ENCODE data around the gene RAC2. TPM values are rescaled to one million over a fixed set of nuclear protein-coding genes. Genes with fewer than 3 reads are reported as not detected.
A peak's percentile ranks its signal among the peaks of the same experiment; 100 is the strongest.

Gene RAC2
- total and polyA plus RNA-seq, 2 experiments from 2014 or later: 0.98 to 2.0 TPM

DNA sequence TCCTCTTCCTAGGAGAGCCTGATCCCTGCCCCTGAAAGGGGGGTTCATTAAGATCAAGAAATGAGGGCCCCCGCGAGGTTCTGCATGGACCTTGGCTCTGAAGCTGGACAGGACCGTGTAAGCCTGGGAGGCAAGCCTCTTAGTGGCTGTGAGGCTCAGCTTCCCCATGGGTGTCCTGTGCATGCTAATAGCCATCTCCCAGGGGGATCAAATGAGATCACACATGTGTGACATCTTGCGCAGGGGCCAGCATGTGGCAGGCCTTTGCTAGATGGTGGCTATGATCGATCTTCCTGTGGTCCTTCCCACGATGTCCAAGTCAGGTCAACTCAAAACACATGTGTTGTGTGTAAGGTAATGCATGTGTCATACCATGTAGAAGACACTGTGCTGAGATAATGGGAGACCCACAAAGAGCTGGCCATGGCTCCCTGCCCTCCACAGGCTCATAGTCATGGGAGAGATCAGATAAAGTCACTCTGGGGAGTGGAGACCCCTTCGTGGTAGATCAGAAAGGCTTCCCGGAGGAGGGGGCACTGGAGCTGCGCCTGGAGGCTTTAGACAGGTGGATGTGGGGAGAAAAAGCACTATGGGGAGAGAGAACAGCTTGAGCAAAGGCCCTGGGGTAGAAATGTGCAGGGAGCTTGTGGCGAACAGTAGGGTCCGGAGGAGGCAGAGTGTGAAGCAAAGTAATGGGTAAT lies 3.7 kb downstream of the RAC2 start:
- H3K36me3 ChIP-seq: no peaks in the 10 kb centered on the region
- H3K9me3 ChIP-seq (ENCODE audit: low read depth): no peaks in the 10 kb centered on the region
- H3K27me3 ChIP-seq: no peaks in the 10 kb centered on the region
- no peak overlapping the region for H3K4me3 ChIP-seq
- H3K4me1 ChIP-seq (ENCODE audit: low read depth): peaks cover 8% of the 10 kb centered on the region
- DNase-seq (ENCODE audit: low read depth in 1 of 2, low spot score in 1 of 2): no peak
- H3K27ac ChIP-seq: no peak overlapping the region
- TF ChIP-seq, protein P1, sequence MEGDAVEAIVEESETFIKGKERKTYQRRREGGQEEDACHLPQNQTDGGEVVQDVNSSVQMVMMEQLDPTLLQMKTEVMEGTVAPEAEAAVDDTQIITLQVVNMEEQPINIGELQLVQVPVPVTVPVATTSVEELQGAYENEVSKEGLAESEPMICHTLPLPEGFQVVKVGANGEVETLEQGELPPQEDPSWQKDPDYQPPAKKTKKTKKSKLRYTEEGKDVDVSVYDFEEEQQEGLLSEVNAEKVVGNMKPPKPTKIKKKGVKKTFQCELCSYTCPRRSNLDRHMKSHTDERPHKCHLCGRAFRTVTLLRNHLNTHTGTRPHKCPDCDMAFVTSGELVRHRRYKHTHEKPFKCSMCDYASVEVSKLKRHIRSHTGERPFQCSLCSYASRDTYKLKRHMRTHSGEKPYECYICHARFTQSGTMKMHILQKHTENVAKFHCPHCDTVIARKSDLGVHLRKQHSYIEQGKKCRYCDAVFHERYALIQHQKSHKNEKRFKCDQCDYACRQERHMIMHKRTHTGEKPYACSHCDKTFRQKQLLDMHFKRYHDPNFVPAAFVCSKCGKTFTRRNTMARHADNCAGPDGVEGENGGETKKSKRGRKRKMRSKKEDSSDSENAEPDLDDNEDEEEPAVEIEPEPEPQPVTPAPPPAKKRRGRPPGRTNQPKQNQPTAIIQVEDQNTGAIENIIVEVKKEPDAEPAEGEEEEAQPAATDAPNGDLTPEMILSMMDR (IDR thresholded peaks at IDR 0.05; ENCODE audit: low read depth, low read length): no peak

DNA sequence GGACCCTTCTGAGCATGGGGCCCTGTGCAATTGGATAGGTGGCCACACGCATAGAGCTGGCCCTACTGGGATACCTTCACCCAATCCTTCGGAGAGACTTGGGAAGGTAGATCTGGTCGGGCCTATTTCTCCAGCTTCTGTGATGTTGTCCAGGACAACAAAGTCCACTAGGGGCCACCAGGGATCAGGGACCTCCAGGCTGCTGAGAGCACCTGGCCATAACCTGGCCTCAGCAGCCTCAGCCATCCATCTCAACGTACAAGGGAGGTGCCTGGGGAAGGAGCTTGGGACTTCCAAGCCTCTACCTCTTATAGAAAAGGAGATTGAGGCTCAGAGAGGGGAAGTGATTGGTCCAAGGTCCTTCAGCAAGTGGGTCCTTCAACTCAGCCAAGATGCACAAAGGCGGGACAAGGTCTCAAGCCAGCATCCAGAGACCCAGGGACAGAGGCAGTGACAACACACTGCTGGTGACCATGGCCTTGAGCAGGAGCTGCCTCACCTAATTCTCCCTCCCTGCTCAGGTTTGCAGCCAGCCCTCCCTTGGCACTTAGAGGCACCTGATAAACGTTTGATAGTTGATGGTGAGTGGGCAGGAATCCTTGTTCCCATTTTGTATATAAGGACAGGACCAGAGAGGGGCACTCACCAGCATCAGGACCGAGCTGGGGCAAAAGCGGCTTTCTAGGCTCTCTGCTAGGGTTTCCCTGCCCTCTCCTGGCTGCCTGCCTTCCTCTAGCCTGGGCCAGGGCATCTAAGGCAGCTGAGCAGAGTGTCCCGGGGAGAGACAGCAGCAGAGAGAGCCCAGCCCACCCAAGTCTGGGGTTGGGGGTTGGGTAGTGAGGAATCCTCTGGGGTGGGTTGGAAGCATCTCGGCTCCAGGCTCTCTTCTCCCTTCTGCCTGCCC lies 4.5 kb downstream of the RAC2 start:
- H3K27ac ChIP-seq: no peak overlapping the region
- no peaks in the 10 kb centered on the region for H3K27me3 ChIP-seq
- H3K36me3 ChIP-seq: no peaks in the 10 kb centered on the region
- H3K9me3 ChIP-seq (ENCODE audit: low read depth): no peaks in the 10 kb centered on the region
- TF ChIP-seq, protein P1 (IDR thresholded peaks at IDR 0.05; ENCODE audit: low read depth, low read length): no peak
- DNase-seq (ENCODE audit: low read depth in 1 of 2, low spot score in 1 of 2): no peak
- H3K4me3 ChIP-seq: no peak overlapping the region
- peaks cover 8% of the 10 kb centered on the region for H3K4me1 ChIP-seq (ENCODE audit: low read depth)

DNA sequence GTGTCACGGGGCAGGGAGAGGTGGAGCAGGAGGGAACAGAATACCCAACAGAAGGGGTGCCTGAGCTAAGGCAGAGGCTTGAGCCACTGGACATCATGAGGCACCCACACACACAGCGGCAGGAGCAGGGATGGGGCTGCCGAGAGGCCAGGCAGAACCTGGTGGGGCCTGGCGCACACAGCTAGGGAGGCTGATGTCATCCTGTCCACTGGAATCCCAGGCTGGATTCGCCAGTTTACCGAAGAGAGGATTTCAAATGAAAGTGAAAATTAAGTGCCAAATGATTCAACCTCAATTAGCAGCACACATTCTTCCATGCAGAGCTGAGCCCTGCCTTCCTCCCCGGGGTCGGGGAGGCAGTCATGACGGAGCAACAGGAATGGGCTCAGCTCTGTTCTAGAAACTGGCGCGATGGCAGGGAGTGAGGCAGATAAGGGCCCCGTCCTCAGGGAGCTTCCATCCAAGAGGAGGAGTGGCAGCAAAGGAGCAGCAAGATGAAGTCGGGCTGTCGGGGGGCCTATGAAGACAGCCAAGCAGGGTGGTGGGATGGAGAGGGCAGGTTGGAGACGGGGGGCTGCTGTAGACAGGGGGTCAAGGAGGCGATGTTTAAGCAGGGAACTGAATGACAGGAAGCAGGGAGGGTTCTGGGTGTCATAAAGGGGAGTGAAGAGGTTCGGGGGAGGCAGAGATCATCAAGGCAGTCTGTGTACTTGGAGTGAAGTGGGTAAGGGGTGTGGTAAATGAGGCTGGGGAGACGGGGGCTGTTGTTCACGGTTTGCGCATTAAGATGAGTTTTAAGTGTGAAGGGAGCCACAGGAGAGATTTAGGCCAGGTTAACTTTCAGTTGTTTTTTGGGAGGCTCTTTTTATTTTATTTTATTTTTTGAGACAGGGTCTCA lies 6.4 kb downstream of the RAC2 start:
- DNase-seq (ENCODE audit: low read depth in 1 of 2, low spot score in 1 of 2): peak in 1 of 2 donors; percentile 60
- Histone ChIP-seq H3K9me3 (ENCODE audit: low read depth) (no peaks in the 10 kb centered on the region), H3K27ac (no peak overlapping the region), H3K27me3 (no peaks in the 10 kb centered on the region), H3K36me3 (no peaks in the 10 kb centered on the region), H3K4me1 (ENCODE audit: low read depth) (peaks cover 4% of the 10 kb centered on the region), H3K4me3 (no peak overlapping the region)
- TF ChIP-seq, protein P1 (IDR thresholded peaks at IDR 0.05; ENCODE audit: low read depth, low read length): no peak

DNA sequence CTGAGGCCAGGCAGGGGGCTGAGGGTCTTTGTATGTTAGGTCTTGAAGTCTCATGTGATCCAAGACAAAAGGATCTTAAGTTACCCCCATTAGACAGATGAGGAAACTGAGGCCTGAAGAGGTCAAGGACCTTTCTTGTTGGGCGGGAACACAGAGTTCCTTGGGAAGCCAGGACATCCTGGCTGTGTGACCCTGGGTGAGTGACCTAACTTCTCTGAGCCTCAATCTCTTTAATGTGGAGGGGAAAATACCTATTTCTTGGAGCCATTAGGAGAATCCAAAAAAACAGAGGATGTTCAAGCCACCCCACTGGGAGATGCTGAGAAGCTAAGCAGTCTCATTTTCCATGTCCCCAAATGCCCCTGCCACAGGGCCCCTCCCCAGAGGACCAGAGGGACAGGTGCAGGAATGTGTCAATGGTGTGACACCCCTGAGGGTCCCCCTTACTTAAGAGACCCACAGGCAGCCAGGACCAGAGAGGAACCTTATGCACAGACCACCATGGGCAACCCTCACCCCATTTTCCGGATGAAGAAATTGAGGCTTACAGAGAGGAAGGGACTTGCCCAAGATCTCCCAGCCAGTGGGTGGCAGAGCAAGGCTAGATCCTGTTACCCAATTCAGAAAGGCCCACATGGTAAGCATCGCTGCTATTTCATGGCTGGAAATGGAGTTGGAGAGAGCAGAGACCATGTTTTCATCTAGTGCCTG lies 8.0 kb downstream of the RAC2 start:
- H3K27ac ChIP-seq: no peak overlapping the region
- TF ChIP-seq, protein P1 (IDR thresholded peaks at IDR 0.05; ENCODE audit: low read depth, low read length): no peak
- no peaks in the 10 kb centered on the region for H3K9me3 ChIP-seq (ENCODE audit: low read depth)
- no peaks in the 10 kb centered on the region for H3K36me3 ChIP-seq
- no peak overlapping the region for H3K4me3 ChIP-seq
- H3K27me3 ChIP-seq: no peaks in the 10 kb centered on the region
- DNase-seq (ENCODE audit: low read depth in 1 of 2, low spot score in 1 of 2): no peak
- no peaks in the 10 kb centered on the region for H3K4me1 ChIP-seq (ENCODE audit: low read depth)
